Smooth muscle cell (in vitro differentiated cells): ENCODE measurements around the gene NT5DC4. TPM values are rescaled to one million over a fixed set of nuclear protein-coding genes. Genes with fewer than 3 reads are reported as not detected.

ENCODE experiments used
- DNase-seq: peaks from one replicate; lab custom pipeline; 2025; ENCODE audit not compliant: unreplicated experiment; lab: John Stamatoyannopoulos, UW
- H2AFZ ChIP-seq: fragments of 200-600 bp; sonication (generic); 2 replicates; pipeline ENCODE4 v1.6.0; 2016; ENCODE audit warnings: antibody characterized with exemption, low read depth, mild to moderate bottlenecking
- H3F3A ChIP-seq: fragments of 200-600 bp; sonication (generic); 2 replicates; pipeline ENCODE4 v1.6.0; 2017; ENCODE audit warnings: antibody characterized with exemption, low read depth
- H3K27ac ChIP-seq: fragments of 200-600 bp; sonication (generic); 2 replicates; pipeline ENCODE4 v1.5.1; 2016; ENCODE audit warnings: low read depth, mild to moderate bottlenecking
- H3K27me3 ChIP-seq: fragments of 200-600 bp; sonication (generic); 2 replicates; pipeline ENCODE4 v1.6.1; 2016; ENCODE audit warnings: low read depth, mild to moderate bottlenecking
- H3K36me3 ChIP-seq: fragments of 200-600 bp; sonication (generic); 2 replicates; pipeline ENCODE4 v1.5.1; 2016; ENCODE audit warnings: low read depth
- H3K4me1 ChIP-seq: fragments of 200-600 bp; sonication (generic); 2 replicates; pipeline ENCODE4 v1.5.1; 2016; ENCODE audit warnings: low read depth
- H3K4me2 ChIP-seq: fragments of 200-600 bp; sonication (generic); 2 replicates; pipeline ENCODE4 v1.6.0; 2016; ENCODE audit warnings: mild to moderate bottlenecking
- H3K4me3 ChIP-seq: fragments of 200-600 bp; sonication (generic); 2 replicates; pipeline ENCODE4 v1.5.1; 2016; ENCODE audit warnings: mild to moderate bottlenecking
- H3K79me2 ChIP-seq: fragments of 200-600 bp; sonication (generic); 2 replicates; pipeline ENCODE4 v1.6.0; 2016; ENCODE audit warnings: low read depth, mild to moderate bottlenecking
- H3K9ac ChIP-seq: fragments of 200-600 bp; sonication (generic); 2 replicates; pipeline ENCODE4 v1.6.0; 2016; ENCODE audit warnings: low read depth
- H3K9me3 ChIP-seq: fragments of 200-600 bp; sonication (generic); replicated peaks from 2 replicates; pipeline ENCODE4 v1.5.1; 2016; ENCODE audit warnings: low read depth
- H4K20me1 ChIP-seq: fragments of 200-600 bp; sonication (generic); 2 replicates; pipeline ENCODE4 v1.6.0; 2016; ENCODE audit warnings: low read depth
- WGBS: methylation state at CpG from one replicate; pipeline ENCODE4 v1.1.7; 2016; ENCODE audit warnings: low lambda C conversion rate; 5-methylcytosine and 5-hydroxymethylcytosine counted together
- polyA plus RNA-seq: library from polyadenylated mRNA; unstranded; fragments of >200 nt; fragmentation: Nextera tagmentation; extraction: Ambion mirVana; gene quantifications from 2 replicates; pipeline ENCODE4 v1.2.1, GENCODE V29; 2016
- total RNA-seq: library from RNA; depleted of rRNA; stranded (reverse); fragments of >200 nt; gene quantifications from 2 replicates; pipeline ENCODE4 v1.2.3, GENCODE V29; 2014
- TF ChIP-seq, protein P1 (sequence below): fragments of 200-600 bp; sonication (generic); IDR thresholded peaks from 2 replicates; pipeline ENCODE4 v1.5.1; 2017; ENCODE audit warnings: borderline replicate concordance, mild to moderate bottlenecking, antibody characterized with exemption; ENCODE audit not compliant: insufficient read depth, poor library complexity, severe bottlenecking

The NT5DC4 gene
- total and polyA plus RNA-seq, 2 experiments from 2014 or later: not detected

DNA sequence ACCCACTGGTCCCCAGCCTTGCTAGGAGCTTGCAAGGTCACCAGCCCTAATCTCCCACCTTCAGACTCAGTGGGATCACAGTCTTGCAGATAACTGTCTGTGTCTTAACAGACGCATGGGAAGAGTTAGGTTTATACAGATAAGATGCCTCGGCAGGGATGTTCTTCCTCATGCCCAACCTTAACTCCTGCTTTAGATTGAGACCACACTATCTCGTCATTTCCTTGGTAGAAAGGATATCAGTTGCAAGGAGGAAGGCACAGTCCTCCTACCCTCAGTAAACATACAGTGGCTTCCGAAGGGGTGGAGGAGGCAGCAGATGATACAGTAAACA is 7.2 kb downstream of the NT5DC4 start:
- 30% methylated on average over 4 of the region's 4 CpGs for WGBS
- no peaks in the 10 kb centered on the region for H3K79me2 ChIP-seq
- TF ChIP-seq, protein P1, sequence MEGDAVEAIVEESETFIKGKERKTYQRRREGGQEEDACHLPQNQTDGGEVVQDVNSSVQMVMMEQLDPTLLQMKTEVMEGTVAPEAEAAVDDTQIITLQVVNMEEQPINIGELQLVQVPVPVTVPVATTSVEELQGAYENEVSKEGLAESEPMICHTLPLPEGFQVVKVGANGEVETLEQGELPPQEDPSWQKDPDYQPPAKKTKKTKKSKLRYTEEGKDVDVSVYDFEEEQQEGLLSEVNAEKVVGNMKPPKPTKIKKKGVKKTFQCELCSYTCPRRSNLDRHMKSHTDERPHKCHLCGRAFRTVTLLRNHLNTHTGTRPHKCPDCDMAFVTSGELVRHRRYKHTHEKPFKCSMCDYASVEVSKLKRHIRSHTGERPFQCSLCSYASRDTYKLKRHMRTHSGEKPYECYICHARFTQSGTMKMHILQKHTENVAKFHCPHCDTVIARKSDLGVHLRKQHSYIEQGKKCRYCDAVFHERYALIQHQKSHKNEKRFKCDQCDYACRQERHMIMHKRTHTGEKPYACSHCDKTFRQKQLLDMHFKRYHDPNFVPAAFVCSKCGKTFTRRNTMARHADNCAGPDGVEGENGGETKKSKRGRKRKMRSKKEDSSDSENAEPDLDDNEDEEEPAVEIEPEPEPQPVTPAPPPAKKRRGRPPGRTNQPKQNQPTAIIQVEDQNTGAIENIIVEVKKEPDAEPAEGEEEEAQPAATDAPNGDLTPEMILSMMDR: no peak

DNA sequence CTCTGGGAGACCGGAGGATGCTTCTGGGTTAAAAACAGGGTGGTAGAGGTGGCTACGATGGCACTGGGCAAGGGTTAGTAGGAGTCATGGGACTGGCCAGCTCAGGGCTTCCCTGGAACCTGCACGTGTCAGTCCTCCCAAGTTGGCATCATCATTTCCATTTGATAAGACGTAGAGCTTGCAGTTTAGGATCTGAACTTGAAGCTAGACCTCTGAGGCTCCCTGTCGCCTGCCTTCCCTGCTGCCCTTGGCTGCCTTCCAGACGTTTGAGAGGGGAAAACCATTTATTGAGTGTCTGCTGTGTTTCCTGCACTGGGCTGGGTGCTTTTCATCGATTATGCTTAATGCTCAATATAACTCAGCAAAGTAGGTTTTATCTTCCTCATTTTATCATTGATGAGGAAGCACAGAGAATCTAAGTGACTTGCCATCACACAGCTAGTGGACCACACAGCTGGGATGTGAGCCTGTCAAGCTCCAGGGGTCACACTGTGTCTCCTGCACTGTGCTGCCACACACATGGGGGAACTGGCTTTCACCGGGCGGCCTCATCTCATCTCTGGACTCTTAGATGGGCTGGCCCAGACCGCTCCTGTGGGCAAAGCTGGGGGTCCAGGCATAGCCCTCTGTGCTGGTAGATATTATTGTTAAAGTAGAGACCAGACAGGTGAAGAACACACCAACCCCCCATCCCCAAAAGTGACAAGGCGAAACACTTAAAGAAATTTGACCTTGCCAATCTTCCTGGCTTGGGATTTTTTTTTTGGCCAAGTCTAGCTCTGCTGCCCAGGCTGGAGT is 7.8 kb downstream of the NT5DC4 start:
- Histone ChIP-seq H3K9me3 (no peaks in the 10 kb centered on the region), H3K4me2 (no peak overlapping the region), H3K36me3 (no peaks in the 10 kb centered on the region), H3K9ac (no peak overlapping the region), H3K4me3 (no peak overlapping the region), H4K20me1 (no peaks in the 10 kb centered on the region), H3K27me3 (no peaks in the 10 kb centered on the region), H3K4me1 (no peaks in the 10 kb centered on the region), H3K27ac (no peak overlapping the region), H3F3A (no peaks in the 10 kb centered on the region), H2AFZ (no peak overlapping the region), H3K79me2 (no peaks in the 10 kb centered on the region)
- WGBS: 52% methylated on average over 11 of the region's 11 CpGs
- TF ChIP-seq, protein P1: no peak
- no peak for DNase-seq

More for the DNA sequence above, 7.2 kb downstream of the NT5DC4 start:
- Histone ChIP-seq H3K9ac (no peak overlapping the region), H3K4me3 (no peak overlapping the region), H3K36me3 (no peaks in the 10 kb centered on the region), H3K9me3 (no peaks in the 10 kb centered on the region), H3K4me2 (no peak overlapping the region), H3F3A (no peaks in the 10 kb centered on the region), H3K27me3 (no peaks in the 10 kb centered on the region), H3K27ac (no peak overlapping the region), H3K4me1 (no peaks in the 10 kb centered on the region), H2AFZ (no peak overlapping the region), H4K20me1 (no peaks in the 10 kb centered on the region)
- DNase-seq: no peak

DNA sequence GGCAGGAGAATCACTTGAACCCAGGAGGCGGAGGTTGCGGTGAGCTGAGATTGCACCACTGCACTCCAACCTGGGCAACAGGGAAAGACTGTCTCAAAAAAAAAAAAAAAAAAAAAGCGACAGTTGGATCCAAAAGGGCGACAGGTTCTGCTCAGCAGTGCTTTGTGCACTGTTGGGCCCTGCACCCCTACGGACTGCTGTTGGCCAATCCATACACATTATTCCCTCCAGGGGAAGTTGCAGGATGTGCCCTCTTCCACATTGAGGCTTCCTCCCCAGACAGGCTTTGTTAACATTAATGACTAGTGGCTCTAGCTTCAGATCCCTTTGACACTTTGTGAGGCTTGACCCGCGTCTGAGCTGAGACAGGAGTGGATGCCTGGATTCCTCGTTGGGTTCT is 9.4 kb downstream of the NT5DC4 start:
- DNase-seq: no peak
- TF ChIP-seq, protein P1: no peak
- Histone ChIP-seq H3K4me1 (no peaks in the 10 kb centered on the region), H3K36me3 (no peaks in the 10 kb centered on the region), H3K4me2 (no peak overlapping the region), H3K4me3 (no peak overlapping the region), H3K79me2 (no peaks in the 10 kb centered on the region), H3K27me3 (no peaks in the 10 kb centered on the region), H2AFZ (no peak overlapping the region), H3K27ac (no peak overlapping the region), H3F3A (no peaks in the 10 kb centered on the region), H3K9ac (no peak overlapping the region), H4K20me1 (no peaks in the 10 kb centered on the region), H3K9me3 (no peaks in the 10 kb centered on the region)
- 90% methylated on average over 8 of the region's 8 CpGs for WGBS

DNA sequence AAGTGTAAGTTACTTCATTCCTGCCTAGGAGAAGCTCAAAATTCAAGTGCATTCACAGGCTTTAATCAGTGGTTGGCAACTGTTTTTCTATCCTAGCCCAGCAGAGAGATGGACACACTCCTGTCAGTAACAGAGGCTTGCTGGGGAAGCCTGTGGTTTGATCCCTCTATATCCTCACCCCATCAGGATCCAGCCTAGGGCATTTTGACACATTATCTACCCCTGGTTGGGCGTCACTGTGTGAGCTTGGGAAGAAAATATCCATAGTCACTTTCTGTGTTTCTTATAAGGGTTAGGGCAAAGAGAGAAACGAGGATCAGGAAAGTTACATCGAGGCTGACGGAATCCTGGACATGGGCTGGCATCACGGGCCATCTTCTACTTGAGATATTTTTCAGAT is 10.0 kb downstream of the NT5DC4 start:
- no peaks in the 10 kb centered on the region for H3K79me2 ChIP-seq
- no peak overlapping the region for H3K4me3 ChIP-seq
- TF ChIP-seq, protein P1: no peak
- H3K4me1 ChIP-seq: no peaks in the 10 kb centered on the region
- H3K4me2 ChIP-seq: no peak overlapping the region
- 85% methylated on average over 5 of the region's 5 CpGs for WGBS
- no peaks in the 10 kb centered on the region for H3K9me3 ChIP-seq
- no peak overlapping the region for H2AFZ ChIP-seq
- H4K20me1 ChIP-seq: no peaks in the 10 kb centered on the region
- H3K27me3 ChIP-seq: no peaks in the 10 kb centered on the region
- no peaks in the 10 kb centered on the region for H3F3A ChIP-seq
- DNase-seq: no peak
- no peaks in the 10 kb centered on the region for H3K36me3 ChIP-seq
- H3K27ac ChIP-seq: no peak overlapping the region
- no peak overlapping the region for H3K9ac ChIP-seq
